Measurements from ENCODE around the gene LRRC8B.

The LRRC8B gene

DNA sequence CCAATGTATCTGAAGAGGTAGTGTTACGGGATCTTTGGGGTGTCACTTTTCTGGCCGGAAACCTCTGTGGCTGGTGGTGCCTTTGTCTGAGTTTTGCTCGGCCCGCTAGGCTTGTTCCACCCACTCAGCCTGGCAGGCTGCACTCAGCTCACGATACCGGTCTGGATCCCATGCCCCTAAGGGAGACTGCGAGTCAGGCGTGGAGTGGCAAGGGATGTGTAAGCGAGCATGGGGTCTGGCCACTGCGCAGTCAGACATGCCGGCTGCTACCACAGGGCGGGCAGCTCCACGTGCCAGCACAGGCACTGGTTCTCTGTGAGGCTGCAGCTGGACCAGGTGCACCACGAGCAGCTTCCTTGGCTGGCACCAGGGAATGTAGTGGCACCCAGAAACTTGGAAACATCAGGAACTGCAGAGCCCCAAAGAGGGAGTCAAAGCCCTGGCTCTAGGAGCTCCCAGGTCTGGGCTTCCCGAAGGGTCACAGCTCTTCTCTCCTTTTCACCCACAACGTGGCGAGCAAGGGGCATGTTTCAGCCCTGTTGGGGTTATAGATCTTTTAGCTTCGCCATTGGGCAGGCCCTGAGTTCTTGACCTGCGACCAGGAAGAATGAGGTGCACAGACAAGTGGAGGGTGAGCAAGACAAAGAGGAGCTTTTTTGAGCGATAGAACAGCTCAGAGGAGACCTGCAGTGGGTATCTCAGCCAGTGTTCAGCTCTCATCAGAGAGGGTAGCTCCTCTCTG, 84.5 kb downstream of the LRRC8B start:
- Mint-ChIP-seq H3K27ac (peak overlapping the region; percentile 100), H3K4me3 (peak overlapping the region; percentile 79), H3K4me1 (ENCODE audit: low read depth) (peaks cover 95% of the 10 kb centered on the region), H3K9me3 (no peaks in the 10 kb centered on the region), H3K36me3 (ENCODE audit: low read depth) (peaks cover 31% of the 10 kb centered on the region), H3K27me3 (no peaks in the 10 kb centered on the region)
- peak; percentile 75 for DNase-seq

DNA sequence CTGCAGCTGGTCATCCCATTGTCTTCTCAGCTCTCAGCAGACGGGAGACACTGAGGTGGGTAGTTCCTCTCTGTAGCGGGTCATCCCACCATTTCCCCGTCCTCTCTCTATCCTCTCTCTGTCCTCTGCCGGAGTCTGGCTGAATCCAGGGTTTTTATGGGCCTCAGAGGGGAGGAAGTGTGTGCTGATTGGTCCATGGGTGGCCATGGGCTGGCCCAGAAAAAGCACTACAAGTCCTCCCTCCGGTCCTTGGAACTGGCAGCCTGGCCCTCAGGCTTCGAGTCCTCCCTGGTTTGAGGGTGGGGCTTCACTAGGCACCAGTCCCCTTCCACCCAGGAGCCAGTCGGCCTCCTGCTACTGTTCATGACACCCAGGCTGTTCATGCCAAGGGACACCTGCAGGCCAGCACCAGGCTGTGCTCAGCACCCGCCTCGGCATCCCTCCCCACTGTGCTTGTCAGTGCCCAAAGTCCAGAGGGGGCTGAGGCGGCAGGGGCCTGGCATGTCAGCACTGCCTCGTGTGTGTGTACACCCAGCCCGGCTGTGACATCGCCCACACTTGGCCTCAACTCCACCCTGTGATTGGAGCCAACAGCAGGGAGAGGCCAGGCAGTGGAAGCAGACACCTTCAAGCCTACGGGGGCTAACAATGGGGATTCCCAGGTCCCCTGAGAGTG, 85.3 kb downstream of the LRRC8B start:
- H3K9me3 Mint-ChIP-seq: no peaks in the 10 kb centered on the region
- H3K4me3 Mint-ChIP-seq: peak overlapping the region; percentile 79
- peaks cover 95% of the 10 kb centered on the region for H3K4me1 Mint-ChIP-seq (ENCODE audit: low read depth)
- peaks cover 30% of the 10 kb centered on the region for H3K36me3 Mint-ChIP-seq (ENCODE audit: low read depth)
- peak overlapping the region; percentile 100 for H3K27ac Mint-ChIP-seq
- peak; percentile 66 for DNase-seq
- no peaks in the 10 kb centered on the region for H3K27me3 Mint-ChIP-seq

DNA sequence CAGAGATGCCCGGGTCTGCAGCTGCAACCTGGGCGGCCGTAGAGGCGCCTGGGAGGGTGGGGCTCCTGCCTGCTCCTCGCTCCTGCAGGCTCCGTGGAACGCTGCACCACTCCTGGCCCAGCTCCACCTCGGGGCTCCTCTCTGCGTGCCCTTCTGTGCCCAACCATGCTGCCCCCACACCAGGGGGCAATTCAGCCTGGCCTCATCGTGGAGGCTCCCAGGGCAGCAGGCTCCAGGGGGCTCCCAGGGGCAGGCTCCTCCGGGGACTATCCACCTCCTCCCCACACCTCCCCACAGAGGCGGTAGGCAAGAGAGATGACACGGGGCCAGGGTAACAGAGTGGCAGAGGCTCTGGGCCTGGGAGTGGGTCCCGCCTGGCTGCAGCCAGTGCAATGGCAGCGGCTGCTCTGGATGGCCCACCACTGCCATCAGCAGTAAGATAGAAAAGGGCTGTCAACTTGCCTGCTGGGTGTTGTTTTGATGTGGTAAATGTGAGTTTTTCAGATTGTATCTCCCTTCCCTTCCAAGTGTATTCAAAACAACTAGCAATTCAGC, 85.9 kb downstream of the LRRC8B start:
- H3K4me1 Mint-ChIP-seq (ENCODE audit: low read depth): peaks cover 95% of the 10 kb centered on the region
- peak; percentile 61 for DNase-seq

DNA sequence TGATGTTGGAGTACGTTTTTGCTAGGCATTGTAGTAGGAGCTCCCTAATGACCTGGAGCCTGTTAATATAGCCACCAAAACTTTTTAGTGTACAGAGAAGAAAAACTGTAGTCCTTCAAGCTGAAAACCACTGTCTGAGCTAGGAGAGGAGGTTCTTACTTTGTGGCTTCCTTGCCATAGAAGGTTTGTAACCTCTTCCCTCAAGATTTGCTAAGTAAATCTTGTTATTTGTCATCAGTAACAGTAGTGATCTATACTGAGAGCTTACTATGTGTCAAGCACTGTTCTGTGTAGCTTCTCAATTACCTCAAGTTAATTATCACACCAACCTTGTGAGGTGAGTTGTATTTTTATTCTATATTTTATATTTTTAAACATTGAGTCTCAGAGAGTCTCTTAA, 87.1 kb downstream of the LRRC8B start:
- Mint-ChIP-seq H3K27me3 (no peaks in the 10 kb centered on the region), H3K4me1 (ENCODE audit: low read depth) (peaks cover 95% of the 10 kb centered on the region), H3K9me3 (no peaks in the 10 kb centered on the region), H3K36me3 (ENCODE audit: low read depth) (peaks cover 39% of the 10 kb centered on the region), H3K4me3 (peak overlapping the region; percentile 67), H3K27ac (peak overlapping the region; percentile 100)
- no peak for DNase-seq

More for the DNA sequence above, 85.9 kb downstream of the LRRC8B start:
- H3K27me3 Mint-ChIP-seq: no peaks in the 10 kb centered on the region
- peak overlapping the region; percentile 100 for H3K27ac Mint-ChIP-seq
- H3K9me3 Mint-ChIP-seq: no peaks in the 10 kb centered on the region
- H3K4me3 Mint-ChIP-seq: peak overlapping the region; percentile 79
- H3K36me3 Mint-ChIP-seq (ENCODE audit: low read depth): peaks cover 31% of the 10 kb centered on the region

DNA sequence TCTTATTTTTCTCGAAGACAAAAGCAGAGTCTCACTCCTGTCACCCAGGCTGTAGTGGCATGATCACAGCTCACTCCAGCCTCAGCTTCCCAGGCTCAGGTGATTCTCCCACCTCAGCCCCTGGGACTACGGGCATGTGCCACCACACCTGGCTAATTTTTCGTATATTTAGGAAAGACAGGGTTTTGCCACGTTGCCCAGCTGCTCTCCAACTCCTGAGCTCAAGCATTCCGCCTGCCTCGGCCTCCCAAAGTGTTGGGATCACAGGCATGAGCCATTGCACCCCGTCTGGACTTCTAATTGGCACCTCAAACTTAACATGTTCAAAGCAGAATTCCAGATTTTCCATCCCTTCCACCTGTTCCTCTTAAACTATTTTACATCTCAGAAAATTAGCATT, 89.3 kb downstream of the LRRC8B start:
- no peak for DNase-seq
- H3K36me3 Mint-ChIP-seq (ENCODE audit: low read depth): peaks cover 58% of the 10 kb centered on the region
- peaks cover 16% of the 10 kb centered on the region for H3K9me3 Mint-ChIP-seq
- H3K4me1 Mint-ChIP-seq (ENCODE audit: low read depth): peaks cover 92% of the 10 kb centered on the region
- no peaks in the 10 kb centered on the region for H3K27me3 Mint-ChIP-seq
- H3K27ac Mint-ChIP-seq: peak overlapping the region; percentile 18
- no peak overlapping the region for H3K4me3 Mint-ChIP-seq

DNA sequence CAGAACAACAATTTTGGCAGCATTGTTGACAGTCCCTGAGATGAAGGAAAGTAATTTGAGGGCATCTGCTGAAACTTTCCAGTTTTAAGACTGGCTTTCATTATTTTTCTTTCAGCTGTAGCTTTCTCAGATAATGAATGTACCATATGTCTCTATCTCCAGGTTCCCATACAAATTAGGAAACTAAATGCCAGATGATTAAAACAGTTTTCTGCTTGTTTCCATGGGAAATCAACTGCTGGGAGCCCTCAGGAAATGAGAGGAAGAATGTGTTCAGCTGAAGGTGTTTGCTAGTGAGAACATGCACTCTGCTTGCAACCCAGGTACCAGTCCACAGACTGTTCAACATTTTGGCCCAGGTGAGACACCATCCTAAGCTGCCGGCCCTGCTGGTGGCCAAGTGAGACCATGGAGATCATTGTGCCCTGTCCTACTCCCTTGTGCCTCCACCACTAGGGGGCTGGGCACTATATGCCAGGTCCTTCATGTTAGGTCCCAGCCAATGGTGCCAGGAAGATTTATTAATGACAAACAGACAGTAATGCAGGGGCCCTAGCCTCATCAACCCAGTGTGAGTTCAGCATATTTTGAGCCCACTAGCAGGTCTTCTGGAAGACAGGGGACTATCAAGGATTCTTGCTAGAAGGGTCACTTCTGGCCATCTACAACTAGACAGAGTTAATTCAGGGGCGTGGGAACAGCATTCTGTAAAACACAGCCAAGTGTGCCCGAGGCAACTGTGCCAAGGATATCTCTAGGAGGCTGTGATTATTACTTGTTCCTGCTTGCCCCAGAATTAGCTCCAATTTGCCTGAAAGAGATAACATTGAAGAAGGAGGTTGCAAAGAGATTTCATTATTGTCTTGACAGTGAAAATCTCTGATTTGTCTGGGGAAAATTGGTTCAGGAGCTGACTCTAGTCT, 91.3 kb downstream of the LRRC8B start:
- DNase-seq: no peak
- Mint-ChIP-seq H3K27me3 (no peaks in the 10 kb centered on the region), H3K4me1 (ENCODE audit: low read depth) (peaks cover 88% of the 10 kb centered on the region), H3K27ac (no peak overlapping the region), H3K4me3 (no peak overlapping the region), H3K36me3 (ENCODE audit: low read depth) (peaks cover 58% of the 10 kb centered on the region), H3K9me3 (peaks cover 16% of the 10 kb centered on the region)

DNA sequence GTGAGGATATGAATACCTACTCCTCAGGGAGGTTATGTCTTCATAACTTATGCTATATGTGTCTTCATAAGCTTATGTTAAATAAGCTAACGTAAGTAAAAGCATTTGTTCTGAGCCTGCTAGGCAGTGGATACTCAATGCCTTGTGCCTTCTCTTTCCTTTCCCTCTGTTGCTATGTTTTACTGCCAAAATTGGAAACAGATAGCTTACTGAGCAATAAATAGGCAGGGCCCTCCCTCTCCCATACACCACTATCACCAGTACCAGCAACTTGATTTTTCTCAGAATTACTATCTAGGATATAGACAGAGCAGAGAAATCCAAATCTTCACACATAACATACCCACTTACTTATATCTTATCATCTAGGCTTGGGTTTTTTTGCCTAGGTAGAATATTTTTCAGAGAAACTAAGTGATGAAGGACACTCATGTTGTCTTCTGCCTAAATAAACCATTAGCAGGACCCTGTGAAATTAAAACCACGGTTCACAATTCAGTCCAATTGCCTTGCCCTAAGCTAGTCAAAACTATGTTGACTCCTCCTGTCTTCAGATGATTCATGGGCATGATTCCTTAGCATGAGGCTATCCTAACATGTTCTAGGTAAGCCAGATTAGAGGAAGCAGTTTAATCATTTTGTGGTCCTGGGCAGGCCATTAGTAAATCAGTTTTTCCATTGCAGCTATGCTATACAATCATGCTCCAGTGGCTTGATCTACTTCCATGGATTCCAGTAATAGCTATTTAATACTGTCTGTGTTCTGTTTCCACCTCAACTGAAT, 92.4 kb downstream of the LRRC8B start:
- Mint-ChIP-seq H3K36me3 (ENCODE audit: low read depth) (peaks cover 65% of the 10 kb centered on the region), H3K4me1 (ENCODE audit: low read depth) (peaks cover 88% of the 10 kb centered on the region), H3K9me3 (peaks cover 16% of the 10 kb centered on the region), H3K4me3 (no peak overlapping the region), H3K27ac (no peak overlapping the region), H3K27me3 (no peaks in the 10 kb centered on the region)
- no peak for DNase-seq

DNA sequence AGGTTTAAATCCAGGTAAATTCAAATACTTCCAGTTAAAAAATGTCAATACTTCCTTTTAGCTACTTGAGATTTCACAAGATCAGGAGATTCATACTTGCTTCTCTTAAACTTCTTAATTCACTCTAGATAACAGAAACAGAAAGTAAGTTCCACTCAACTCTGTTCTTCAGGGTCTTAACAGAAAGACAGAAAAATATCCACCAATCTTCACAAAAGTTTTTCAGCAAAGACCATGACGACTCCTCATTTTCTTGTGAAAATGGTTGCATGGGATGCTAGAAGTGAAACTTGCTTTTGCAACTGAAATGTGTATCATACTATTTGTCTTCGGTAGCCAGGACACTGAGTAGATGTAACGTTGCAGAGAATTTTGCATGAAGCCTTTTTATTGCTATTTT, 96.0 kb downstream of the LRRC8B start:
- Mint-ChIP-seq H3K4me3 (peak overlapping the region; percentile 63), H3K27ac (peak overlapping the region; percentile 76), H3K36me3 (ENCODE audit: low read depth) (peaks cover 62% of the 10 kb centered on the region)

DNA sequence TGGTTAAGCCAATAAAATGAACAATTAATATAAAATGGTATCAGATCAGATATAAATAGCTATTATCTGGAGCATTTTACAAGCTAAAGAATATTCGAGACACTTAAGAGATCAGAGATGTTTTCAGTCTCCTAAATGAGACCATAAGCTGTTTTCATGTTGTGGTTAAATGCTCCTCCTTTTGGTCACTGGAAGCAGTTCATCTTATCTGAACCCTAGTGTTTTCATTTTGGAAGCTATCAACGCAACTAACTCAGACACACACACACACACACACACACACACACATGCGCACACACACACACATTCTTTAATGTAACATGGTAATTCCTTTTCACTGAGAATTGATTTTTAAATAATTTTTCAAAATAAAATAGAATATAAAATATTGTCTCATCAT, 98.3 kb downstream of the LRRC8B start:
- Mint-ChIP-seq H3K27ac (peak overlapping the region; percentile 38), H3K4me1 (ENCODE audit: low read depth) (peaks cover 71% of the 10 kb centered on the region), H3K36me3 (ENCODE audit: low read depth) (peaks cover 47% of the 10 kb centered on the region), H3K4me3 (no peak overlapping the region), H3K9me3 (peaks cover 4% of the 10 kb centered on the region), H3K27me3 (no peaks in the 10 kb centered on the region)
- DNase-seq: no peak

More for the DNA sequence above, 96.0 kb downstream of the LRRC8B start:
- H3K4me1 Mint-ChIP-seq (ENCODE audit: low read depth): peaks cover 74% of the 10 kb centered on the region
- no peaks in the 10 kb centered on the region for H3K27me3 Mint-ChIP-seq
- H3K9me3 Mint-ChIP-seq: peaks cover 16% of the 10 kb centered on the region
- no peak for DNase-seq

DNA sequence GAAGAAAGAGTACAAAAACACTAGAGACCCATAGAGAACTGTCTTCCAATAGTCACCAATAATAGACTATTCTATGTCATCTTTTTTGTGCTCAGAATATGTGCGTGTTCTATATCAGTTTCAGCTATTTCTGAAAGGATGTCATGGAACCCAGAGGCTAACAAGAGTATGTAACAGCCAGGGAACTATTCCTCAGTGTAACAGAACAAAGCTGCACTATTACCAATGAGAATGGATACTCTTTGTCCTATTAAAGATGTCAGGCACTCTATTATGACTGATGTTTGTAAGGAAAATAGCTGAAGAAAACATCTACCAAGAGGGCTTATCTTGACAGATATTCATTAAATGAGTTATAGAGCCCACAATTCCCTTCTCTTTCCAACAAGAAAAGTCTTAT, 99.7 kb downstream of the LRRC8B start:
- H3K27ac Mint-ChIP-seq: no peak overlapping the region
- H3K36me3 Mint-ChIP-seq (ENCODE audit: low read depth): peaks cover 46% of the 10 kb centered on the region
- no peaks in the 10 kb centered on the region for H3K9me3 Mint-ChIP-seq
- H3K4me1 Mint-ChIP-seq (ENCODE audit: low read depth): peaks cover 75% of the 10 kb centered on the region
- no peak for DNase-seq
- H3K27me3 Mint-ChIP-seq: no peaks in the 10 kb centered on the region
- H3K4me3 Mint-ChIP-seq: no peak overlapping the region

DNA sequence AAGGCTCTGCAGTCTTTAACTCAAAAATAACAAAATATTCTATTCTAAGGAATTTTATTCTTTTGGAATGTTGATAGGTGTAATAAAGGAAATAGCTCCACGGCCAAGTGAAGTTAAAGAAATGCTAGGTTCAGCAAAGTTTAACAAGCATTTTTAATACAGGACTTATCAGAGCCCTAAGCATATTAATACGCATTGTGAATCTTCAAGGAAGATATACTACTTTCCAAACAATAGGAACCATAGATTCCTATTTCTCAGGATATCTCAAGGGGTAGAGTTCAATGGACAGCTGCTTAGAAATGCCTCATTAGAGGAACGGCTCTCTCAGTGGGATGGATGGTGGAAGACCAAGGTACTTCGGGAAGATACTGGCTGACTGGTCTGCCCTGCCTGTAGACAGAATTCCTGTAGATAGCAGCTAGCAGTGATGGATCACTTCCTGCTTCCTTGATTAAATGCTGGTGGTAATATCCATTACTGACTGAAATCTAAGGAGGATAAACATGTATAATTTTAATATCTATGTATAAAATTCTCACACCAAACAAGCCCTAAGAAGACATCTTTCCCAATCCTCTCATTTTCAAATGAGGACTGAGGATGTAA, 100.2 kb downstream of the LRRC8B start:
- Mint-ChIP-seq H3K36me3 (ENCODE audit: low read depth) (peaks cover 49% of the 10 kb centered on the region), H3K27ac (no peak overlapping the region), H3K4me1 (ENCODE audit: low read depth) (peaks cover 77% of the 10 kb centered on the region), H3K4me3 (no peak overlapping the region), H3K9me3 (no peaks in the 10 kb centered on the region), H3K27me3 (no peaks in the 10 kb centered on the region)
- DNase-seq: no peak

DNA sequence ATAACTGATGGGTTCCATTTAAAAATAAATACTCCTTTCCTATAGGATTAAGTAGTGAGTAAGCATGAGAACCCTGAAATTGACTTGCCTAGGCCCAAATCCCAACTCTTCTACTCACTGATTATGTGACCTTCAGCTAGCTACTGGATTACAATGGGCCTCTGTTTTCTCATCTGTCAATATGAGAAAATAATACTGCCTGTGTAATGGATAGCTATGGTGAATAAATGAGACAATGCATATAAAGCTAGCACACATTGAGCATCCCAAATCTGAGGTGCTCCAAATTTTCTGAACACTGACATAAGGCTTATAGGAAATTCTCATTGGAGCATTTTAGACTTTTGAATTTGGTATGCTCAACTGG, 103.0 kb downstream of the LRRC8B start:
- H3K36me3 Mint-ChIP-seq (ENCODE audit: low read depth): peaks cover 51% of the 10 kb centered on the region
- peaks cover 82% of the 10 kb centered on the region for H3K4me1 Mint-ChIP-seq (ENCODE audit: low read depth)
- DNase-seq: no peak
- no peaks in the 10 kb centered on the region for H3K27me3 Mint-ChIP-seq
- H3K9me3 Mint-ChIP-seq: no peaks in the 10 kb centered on the region
- peak overlapping the region; percentile 23 for H3K4me3 Mint-ChIP-seq
- H3K27ac Mint-ChIP-seq: peak overlapping the region; percentile 74

DNA sequence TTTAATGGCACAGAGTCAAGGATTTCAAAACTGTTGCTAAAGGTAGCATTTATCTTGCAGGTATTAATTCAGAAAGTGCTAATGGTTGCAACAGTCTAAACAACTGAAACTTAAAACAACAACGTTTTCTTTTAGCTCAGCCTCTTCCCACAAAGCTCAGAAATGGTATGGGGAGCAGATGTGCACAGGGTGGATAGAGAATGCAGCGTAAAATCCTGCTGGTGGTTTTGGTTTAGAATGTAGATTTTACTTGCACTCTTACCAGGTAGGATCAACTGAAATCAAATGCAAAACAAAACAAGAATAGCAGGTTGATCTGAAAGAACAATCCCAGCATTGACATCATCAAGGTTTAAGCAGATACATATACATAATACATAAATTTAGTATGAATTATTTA, 104.5 kb downstream of the LRRC8B start:
- Mint-ChIP-seq H3K4me3 (no peak overlapping the region), H3K27me3 (no peaks in the 10 kb centered on the region), H3K4me1 (ENCODE audit: low read depth) (peaks cover 71% of the 10 kb centered on the region)

More for the DNA sequence above, 104.5 kb downstream of the LRRC8B start:
- Mint-ChIP-seq H3K27ac (peak overlapping the region; percentile 74), H3K9me3 (no peaks in the 10 kb centered on the region), H3K36me3 (ENCODE audit: low read depth) (peaks cover 57% of the 10 kb centered on the region)
- DNase-seq: no peak

Data from activated T-cell treated with anti-CD3 and anti-CD28 coated beads, Interleukin-2, amount 50 U/mL, for 24 hours (primary cell).